HUDEP-2 (cell line): ENCODE results near the gene MYO5B.
"Not testable (repeated sequence)": the region's sequence is repeated elsewhere in the genome, so short reads cannot be mapped to it uniquely, and the experiment has no call there.

Experiments used
- DNase-seq, 76 experiments: peaks; one replicate each; lab custom pipeline; 2025; ENCODE audit not compliant: unreplicated experiment in 76 of 76; lab: John Stamatoyannopoulos, UW

MYO5B gene

GRCh38 chr18:50107468-50107977 lies 87.4 kb downstream of the MYO5B start:
- no peak for DNase-seq

GRCh38 chr18:50105027-50105426 lies 89.9 kb downstream of the MYO5B start:
- no peak for DNase-seq

GRCh38 chr18:50104421-50104820 lies 90.5 kb downstream of the MYO5B start:
- DNase-seq: no peak

- DNase-seq: no peak
Observed at GRCh38 chr18:50099725-50100407, 95.1 kb downstream of the MYO5B start.

- no peak for DNase-seq
Observed at GRCh38 chr18:50097702-50098101, 97.2 kb downstream of the MYO5B start.

- DNase-seq: no peak
Observed at GRCh38 chr18:50096766-50097435, 98.0 kb downstream of the MYO5B start.

GRCh38 chr18:50094786-50095185 lies 100.2 kb downstream of the MYO5B start:
- DNase-seq: not testable (repeated sequence)

- no peak for DNase-seq
Observed at GRCh38 chr18:50094221-50094773, 100.7 kb downstream of the MYO5B start.

GRCh38 chr18:50093366-50094064 lies 101.4 kb downstream of the MYO5B start:
- no peak for DNase-seq

- DNase-seq: no peak
Observed at GRCh38 chr18:50092245-50092805, 102.6 kb downstream of the MYO5B start.

- no peak for DNase-seq
Observed at GRCh38 chr18:50091509-50092244, 103.3 kb downstream of the MYO5B start.

- no peak for DNase-seq
Observed at GRCh38 chr18:50090370-50091312, 104.3 kb downstream of the MYO5B start.

- DNase-seq: no peak
Observed at GRCh38 chr18:50089702-50090101, 105.2 kb downstream of the MYO5B start.

GRCh38 chr18:50083708-50084107 lies 111.2 kb downstream of the MYO5B start:
- DNase-seq: no peak

GRCh38 chr18:50080932-50081560 lies 113.9 kb downstream of the MYO5B start:
- no peak for DNase-seq

- no peak for DNase-seq
Observed at GRCh38 chr18:50080316-50080715, 114.6 kb downstream of the MYO5B start.

GRCh38 chr18:50079571-50080295 lies 115.2 kb downstream of the MYO5B start:
- no peak for DNase-seq

GRCh38 chr18:50076277-50076676 lies 118.7 kb downstream of the MYO5B start:
- DNase-seq: no peak
